PC-9 (cell line): ENCODE data around the gene PRKAG2. TPM values are rescaled to one million over a fixed set of nuclear protein-coding genes. Genes with fewer than 3 reads are reported as not detected.

Source experiments
- BruUV-seq: library from RNA; stranded (reverse); fragments of 400-500 nt; replicated peaks from 2 replicates; lab custom pipeline; 2021; lab: Mats Ljungman, UMichigan
- CTCF ChIA-PET: fragments of 300-600 bp; sonication (Branson Sonifier 250); formaldehyde crosslinking; loops from one replicate; lab custom pipeline; 2022; ENCODE audit warnings: antibody characterized with exemption; lab: Charles Lee
- POLR2A ChIA-PET: fragments of 300-600 bp; sonication (Branson Sonifier 250); formaldehyde crosslinking; loops from one replicate; lab custom pipeline; 2022; ENCODE audit warnings: antibody characterized with exemption; ENCODE audit not compliant: unreplicated experiment; lab: Charles Lee
- DNase-seq, 2 experiments: peaks; one replicate each; pipeline versions ENCODE4 v3.0.0 to v3.0.0-alpha.2; 2015 to 2022; ENCODE audit warnings: mixed read lengths in 1 of 2
- H2AFZ ChIP-seq: fragments of 200-600 bp; sonication (generic); 2 replicates; pipeline ENCODE4 v1.8.1; 2017; ENCODE audit warnings: antibody characterized with exemption
- H3F3A ChIP-seq: fragments of 200-600 bp; sonication (generic); 2 replicates; pipeline ENCODE4 v1.8.1; 2017; ENCODE audit warnings: antibody characterized with exemption, mild to moderate bottlenecking, low read depth; ENCODE audit not compliant: insufficient read depth
- H3K27ac ChIP-seq: fragments of 200-600 bp; sonication (generic); 2 replicates; pipeline ENCODE4 v1.6.1; 2016; ENCODE audit warnings: mixed run types
- H3K27me3 ChIP-seq: fragments of 200-600 bp; sonication (generic); 2 replicates; pipeline ENCODE4 v1.6.1; 2016; ENCODE audit warnings: low read depth, mixed run types; ENCODE audit not compliant: insufficient read depth
- H3K36me3 ChIP-seq: fragments of 200-600 bp; sonication (generic); 2 replicates; pipeline ENCODE4 v1.6.1; 2016; ENCODE audit warnings: low read depth, mixed run types
- H3K4me1 ChIP-seq: fragments of 200-600 bp; sonication (generic); replicated peaks from 2 replicates; pipeline ENCODE4 v1.6.1; 2016; ENCODE audit warnings: mixed run types; ENCODE audit not compliant: insufficient read depth
- H3K4me2 ChIP-seq: fragments of 200-600 bp; sonication (generic); 2 replicates; pipeline ENCODE4 v1.6.1; 2017; ENCODE audit warnings: mixed run types
- H3K4me3 ChIP-seq: fragments of 200-600 bp; sonication (generic); 2 replicates; pipeline ENCODE4 v1.6.1; 2016; ENCODE audit warnings: mixed run types
- H3K79me2 ChIP-seq: fragments of 200-600 bp; sonication (generic); 2 replicates; pipeline ENCODE4 v1.6.1; 2017; ENCODE audit warnings: low read depth, mixed run types
- H3K9me2 ChIP-seq: fragments of 200-600 bp; sonication (generic); 2 replicates; pipeline ENCODE4 v1.8.1; 2017; ENCODE audit warnings: mild to moderate bottlenecking; ENCODE audit not compliant: insufficient read depth
- H3K9me3 ChIP-seq: fragments of 200-600 bp; sonication (generic); 2 replicates; pipeline ENCODE4 v1.8.1; 2016; ENCODE audit warnings: low read depth; ENCODE audit not compliant: insufficient read depth
- H4K20me1 ChIP-seq: fragments of 200-600 bp; sonication (generic); 2 replicates; pipeline ENCODE4 v1.8.1; 2017; ENCODE audit not compliant: insufficient read depth
- CTCF ChIP-seq: fragments of 200-600 bp; sonication (generic); conservative IDR thresholded peaks from 2 replicates; pipeline ENCODE4 v1.6.1; 2017; ENCODE audit warnings: mixed run types, antibody characterized with exemption, mild to moderate bottlenecking, moderate library complexity
- EZH2 ChIP-seq: fragments of 200-600 bp; sonication (generic); IDR thresholded peaks from 2 replicates; pipeline ENCODE4 v1.8.0; 2017; ENCODE audit warnings: antibody characterized with exemption, low read depth
- intact Hi-C: fragments of 100-400 bp; cut with micrococcal nuclease; formaldehyde crosslinking; loops from one replicate; pipeline ENCODE4 v1.10.0; 2022; ENCODE audit not compliant: unreplicated experiment
- total RNA-seq: library from RNA; stranded (reverse); gene quantifications from 2 replicates; pipeline ENCODE4 v1.2.3, GENCODE V29; 2021

PRKAG2 gene
- total RNA-seq, 1 experiment from 2014 or later = 37.3 TPM

GRCh38 chr7:151722533-151722932, 154.4 kb downstream of the PRKAG2 start:
- intact Hi-C loops = no loop called here
- POLR2A ChIA-PET = interaction anchor here (0.6 kb wide), 1 partner anchor 80 kb away, joined by 4 read pairs; no protein-coding TSS in a partner anchor
- no peak overlapping the region for H3K4me3 ChIP-seq
- H3K9me2 ChIP-seq = no peaks in the 10 kb centered on the region
- no peaks in the 10 kb centered on the region for H3K27me3 ChIP-seq
- no peak overlapping the region for H3K27ac ChIP-seq
- no peak for DNase-seq
- H2AFZ ChIP-seq = no peak overlapping the region
- H3F3A ChIP-seq = peaks cover 10% of the 10 kb centered on the region
- no peaks in the 10 kb centered on the region for H3K36me3 ChIP-seq
- no TSS peak for BruUV-seq
- no peaks in the 10 kb centered on the region for H3K79me2 ChIP-seq
- H3K4me2 ChIP-seq = no peak overlapping the region
- H3K9me3 ChIP-seq = no peaks in the 10 kb centered on the region
- TF ChIP-seq EZH2 = no peak
- H3K4me1 ChIP-seq = peaks cover 24% of the 10 kb centered on the region
- H4K20me1 ChIP-seq = no peaks in the 10 kb centered on the region
- CTCF ChIA-PET = no interaction called here

GRCh38 chr7:151721694-151722093, 155.2 kb downstream of the PRKAG2 start:
- peak in 1 of 2 experiments; percentile 58 for DNase-seq
- intact Hi-C loops = no loop called here
- ChIA-PET CTCF (no interaction called here), POLR2A (no interaction called here)
- Histone ChIP-seq H3K4me3 (no peak overlapping the region), H3K4me1 (peaks cover 16% of the 10 kb centered on the region), H3K27me3 (no peaks in the 10 kb centered on the region), H3K4me2 (no peak overlapping the region), H2AFZ (no peak overlapping the region), H3K9me3 (no peaks in the 10 kb centered on the region), H3K79me2 (no peaks in the 10 kb centered on the region), H3K9me2 (no peaks in the 10 kb centered on the region), H3K36me3 (no peaks in the 10 kb centered on the region), H3K27ac (no peak overlapping the region), H3F3A (peaks cover 5% of the 10 kb centered on the region; the same call in 1 of the 2 replicates), H4K20me1 (no peaks in the 10 kb centered on the region)
- TF ChIP-seq CTCF (no peak), EZH2 (no peak)
- no TSS peak for BruUV-seq

GRCh38 chr7:151721236-151721635, 155.7 kb downstream of the PRKAG2 start:
- 0 out of 2 replicates have a peak, but pooled peaks cover 4% of the 10 kb centered on the region for H3F3A ChIP-seq
- BruUV-seq = no TSS peak
- no peaks in the 10 kb centered on the region for H3K27me3 ChIP-seq
- no peak overlapping the region for H3K4me3 ChIP-seq
- TF ChIP-seq CTCF (no peak), EZH2 (no peak)
- intact Hi-C loops = no loop called here
- H4K20me1 ChIP-seq = no peaks in the 10 kb centered on the region
- no peaks in the 10 kb centered on the region for H3K9me2 ChIP-seq
- no peaks in the 10 kb centered on the region for H3K79me2 ChIP-seq
- no peak overlapping the region for H3K4me2 ChIP-seq
- no peak overlapping the region for H3K27ac ChIP-seq
- no peak overlapping the region for H2AFZ ChIP-seq
- no peaks in the 10 kb centered on the region for H3K36me3 ChIP-seq
- DNase-seq = no peak
- peaks cover 12% of the 10 kb centered on the region for H3K4me1 ChIP-seq
- ChIA-PET POLR2A (no interaction called here), CTCF (no interaction called here)
- no peaks in the 10 kb centered on the region for H3K9me3 ChIP-seq

- Histone ChIP-seq H3K27me3 (no peaks in the 10 kb centered on the region), H3K36me3 (no peaks in the 10 kb centered on the region), H3K9me2 (no peaks in the 10 kb centered on the region), H3K4me2 (no peak overlapping the region), H3K9me3 (no peaks in the 10 kb centered on the region), H4K20me1 (no peaks in the 10 kb centered on the region), H3K4me1 (peaks cover 8% of the 10 kb centered on the region; the same call in 1 of the 2 replicates), H2AFZ (no peak overlapping the region), H3K4me3 (no peak overlapping the region), H3F3A (0 out of 2 replicates have a peak, but pooled peaks cover 4% of the 10 kb centered on the region), H3K79me2 (no peaks in the 10 kb centered on the region), H3K27ac (no peak overlapping the region)
- no peak for TF ChIP-seq EZH2
- no peak for TF ChIP-seq CTCF
- no peak for DNase-seq
- POLR2A ChIA-PET = no interaction called here
- CTCF ChIA-PET = no interaction called here
- intact Hi-C loops = no loop called here
- BruUV-seq = no TSS peak
These were observed 156.6 kb downstream of the PRKAG2 start for GRCh38 chr7:151720280-151720679.
